SH-SY5Y (cell line): ENCODE data around the gene PLA2G4E.

Experiments
- GATA2 ChIP-seq: IDR thresholded peaks from 2 replicates; pipeline ENCODE4 v1.6.1; 2011; ENCODE audit warnings: mild to moderate bottlenecking, low read depth, low read length
- GATA3 ChIP-seq: IDR thresholded peaks from 2 replicates; pipeline ENCODE4 v1.6.1; 2011; ENCODE audit warnings: low read depth, mild to moderate bottlenecking, low read length, moderate library complexity

DNA sequence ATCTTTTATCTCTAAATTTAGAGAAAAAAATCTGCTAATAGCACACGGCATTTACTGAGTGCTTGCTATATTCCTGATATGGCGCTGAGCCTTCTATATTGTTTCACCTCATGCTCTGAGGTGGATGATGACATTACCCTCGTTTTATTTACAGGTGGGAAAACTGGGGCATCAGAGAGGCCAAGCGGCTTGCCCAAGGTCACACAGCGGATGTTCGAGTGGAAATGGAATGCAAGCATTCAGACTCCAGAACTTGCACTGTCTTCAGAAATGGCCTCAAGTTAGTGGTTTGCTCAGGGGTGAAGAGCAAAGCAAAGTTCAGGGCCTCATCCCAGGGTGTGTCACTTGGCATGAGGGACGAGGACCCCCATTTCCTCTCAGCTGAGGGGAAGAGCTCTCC is 65.7 kb downstream of the PLA2G4E start:
- no peak for TF ChIP-seq GATA2
- TF ChIP-seq GATA3 = no peak
